IMR-90 (cell line): ENCODE data around the gene OVCH1.

ENCODE experiments used
- BHLHE40 ChIP-seq: fragments of 150-350 bp; IDR thresholded peaks from 2 replicates; pipeline ENCODE4 v1.6.1; 2016; ENCODE audit warnings: mild to moderate bottlenecking, low read depth, low read length
- CEBPB ChIP-seq: IDR thresholded peaks from 2 replicates; pipeline ENCODE4 v1.6.1; 2012; ENCODE audit warnings: low read depth, low read length, improper control_type of control experiment
- FOS ChIP-seq: fragments of 150-350 bp; IDR thresholded peaks from 2 replicates; pipeline ENCODE4 v1.6.1; 2016; ENCODE audit warnings: low read depth, low read length
- MAFK ChIP-seq: IDR thresholded peaks from 2 replicates; pipeline ENCODE4 v1.6.1; 2012; ENCODE audit warnings: low read depth, low read length, improper control_type of control experiment
- MAZ ChIP-seq: IDR thresholded peaks from 2 replicates; pipeline ENCODE4 v1.6.1; 2012; ENCODE audit warnings: low read depth, mild to moderate bottlenecking, low read length, improper control_type of control experiment, moderate library complexity, borderline replicate concordance
- MXI1 ChIP-seq: IDR thresholded peaks from 2 replicates; pipeline ENCODE4 v1.6.1; 2012; ENCODE audit warnings: low read depth, mild to moderate bottlenecking, low read length, moderate library complexity, borderline replicate concordance
- POLR2A ChIP-seq: IDR thresholded peaks from 2 replicates; pipeline ENCODE4 v1.6.1; 2012; ENCODE audit warnings: mild to moderate bottlenecking, low read depth, low read length
- RAD21 ChIP-seq: IDR thresholded peaks from 2 replicates; pipeline ENCODE4 v1.6.1; 2012; ENCODE audit warnings: low read length, improper control_type of control experiment
- RFX5 ChIP-seq: IDR thresholded peaks from 2 replicates; pipeline ENCODE4 v1.8.0; 2012; ENCODE audit warnings: low read depth, mild to moderate bottlenecking, low read length, moderate library complexity
- SMC3 ChIP-seq: fragments of 150-350 bp; IDR thresholded peaks from 2 replicates; pipeline ENCODE4 v1.6.1; 2016; ENCODE audit warnings: low read depth, mild to moderate bottlenecking, antibody characterized with exemption, low read length, moderate library complexity
- TF ChIP-seq, protein P1 (sequence below): conservative IDR thresholded peaks from 2 replicates; pipeline ENCODE4 v1.5.1; 2012; ENCODE audit warnings: mild to moderate bottlenecking, low read depth, low read length, improper control_type of control experiment
- TF ChIP-seq, protein P2 (sequence below): fragments of 150-350 bp; IDR thresholded peaks from 2 replicates; pipeline ENCODE4 v1.6.1; 2017; ENCODE audit warnings: mild to moderate bottlenecking, antibody characterized with exemption, low read length, low read depth
- TF ChIP-seq, protein P3 (sequence below): fragments of 150-350 bp; IDR thresholded peaks from 2 replicates; pipeline ENCODE4 v1.6.1; 2016; ENCODE audit warnings: low read depth, mild to moderate bottlenecking, low read length, moderate library complexity, borderline replicate concordance

DNA sequence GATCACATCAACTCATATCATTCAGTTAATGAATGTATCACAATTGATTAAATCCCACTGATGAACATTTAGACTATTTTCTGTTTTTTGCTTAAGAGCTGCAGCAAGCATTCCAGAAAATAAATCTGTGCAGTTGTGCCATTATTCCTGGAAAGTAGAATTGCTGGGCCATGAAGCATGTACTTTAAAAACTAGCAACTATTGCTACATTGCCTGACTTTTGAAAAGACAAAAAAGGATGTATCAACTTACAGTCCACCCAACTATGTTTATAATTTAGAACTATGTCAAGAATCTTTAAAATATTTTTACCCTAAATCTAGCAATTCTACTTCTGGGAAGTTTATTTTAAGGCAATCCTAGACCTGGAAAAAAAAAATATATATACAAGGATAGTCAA is 83.1 kb downstream of the OVCH1 start:
- TF ChIP-seq, protein P1, sequence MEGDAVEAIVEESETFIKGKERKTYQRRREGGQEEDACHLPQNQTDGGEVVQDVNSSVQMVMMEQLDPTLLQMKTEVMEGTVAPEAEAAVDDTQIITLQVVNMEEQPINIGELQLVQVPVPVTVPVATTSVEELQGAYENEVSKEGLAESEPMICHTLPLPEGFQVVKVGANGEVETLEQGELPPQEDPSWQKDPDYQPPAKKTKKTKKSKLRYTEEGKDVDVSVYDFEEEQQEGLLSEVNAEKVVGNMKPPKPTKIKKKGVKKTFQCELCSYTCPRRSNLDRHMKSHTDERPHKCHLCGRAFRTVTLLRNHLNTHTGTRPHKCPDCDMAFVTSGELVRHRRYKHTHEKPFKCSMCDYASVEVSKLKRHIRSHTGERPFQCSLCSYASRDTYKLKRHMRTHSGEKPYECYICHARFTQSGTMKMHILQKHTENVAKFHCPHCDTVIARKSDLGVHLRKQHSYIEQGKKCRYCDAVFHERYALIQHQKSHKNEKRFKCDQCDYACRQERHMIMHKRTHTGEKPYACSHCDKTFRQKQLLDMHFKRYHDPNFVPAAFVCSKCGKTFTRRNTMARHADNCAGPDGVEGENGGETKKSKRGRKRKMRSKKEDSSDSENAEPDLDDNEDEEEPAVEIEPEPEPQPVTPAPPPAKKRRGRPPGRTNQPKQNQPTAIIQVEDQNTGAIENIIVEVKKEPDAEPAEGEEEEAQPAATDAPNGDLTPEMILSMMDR = no peak
- TF ChIP-seq RAD21 (no peak), POLR2A (no peak), SMC3 (no peak), FOS (no peak), MXI1 (no peak), RFX5 (no peak), MAFK (no peak), MAZ (no peak), CEBPB (0 out of 2 replicates have a peak, but pooled peaks have one; percentile 17), BHLHE40 (no peak)
- TF ChIP-seq, protein P2, sequence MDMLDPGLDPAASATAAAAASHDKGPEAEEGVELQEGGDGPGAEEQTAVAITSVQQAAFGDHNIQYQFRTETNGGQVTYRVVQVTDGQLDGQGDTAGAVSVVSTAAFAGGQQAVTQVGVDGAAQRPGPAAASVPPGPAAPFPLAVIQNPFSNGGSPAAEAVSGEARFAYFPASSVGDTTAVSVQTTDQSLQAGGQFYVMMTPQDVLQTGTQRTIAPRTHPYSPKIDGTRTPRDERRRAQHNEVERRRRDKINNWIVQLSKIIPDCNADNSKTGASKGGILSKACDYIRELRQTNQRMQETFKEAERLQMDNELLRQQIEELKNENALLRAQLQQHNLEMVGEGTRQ = no peak
- TF ChIP-seq, protein P3, sequence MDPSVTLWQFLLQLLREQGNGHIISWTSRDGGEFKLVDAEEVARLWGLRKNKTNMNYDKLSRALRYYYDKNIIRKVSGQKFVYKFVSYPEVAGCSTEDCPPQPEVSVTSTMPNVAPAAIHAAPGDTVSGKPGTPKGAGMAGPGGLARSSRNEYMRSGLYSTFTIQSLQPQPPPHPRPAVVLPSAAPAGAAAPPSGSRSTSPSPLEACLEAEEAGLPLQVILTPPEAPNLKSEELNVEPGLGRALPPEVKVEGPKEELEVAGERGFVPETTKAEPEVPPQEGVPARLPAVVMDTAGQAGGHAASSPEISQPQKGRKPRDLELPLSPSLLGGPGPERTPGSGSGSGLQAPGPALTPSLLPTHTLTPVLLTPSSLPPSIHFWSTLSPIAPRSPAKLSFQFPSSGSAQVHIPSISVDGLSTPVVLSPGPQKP = no peak
